GM12878 (cell line): ENCODE data around the gene MTCH2. TPM values are rescaled to one million over a fixed set of nuclear protein-coding genes. Genes with fewer than 3 reads are reported as not detected.

Source experiments
- ATAC-seq: fragments of 200-7000 bp; cut with Tn5 transposase; 3 replicates; pipeline ENCODE4 v1.9.1; 2020; ENCODE audit warnings: mild to moderate bottlenecking, moderate library complexity
- BruUV-seq: library from RNA; stranded (reverse); fragments of 400-500 nt; replicated peaks from 2 replicates; lab custom pipeline; 2021; lab: Mats Ljungman, UMichigan
- CTCF ChIA-PET: fragments of 300-600 bp; sonication (Branson Sonifier 250); formaldehyde crosslinking; extraction: SDS; loops from one replicate; lab custom pipeline; 2021; ENCODE audit warnings: inconsistent platforms; lab: Yijun Ruan, JAX
- POLR2A ChIA-PET: fragments of 350-600 bp; formaldehyde crosslinking; extraction: SDS; loops from one replicate; lab custom pipeline; 2021; ENCODE audit warnings: inconsistent platforms; lab: Charles Lee
- RAD21 ChIA-PET: fragments of 300-600 bp; sonication (Branson Sonifier 250); formaldehyde crosslinking; loops from one replicate; lab custom pipeline; 2023; ENCODE audit warnings: antibody characterized with exemption; ENCODE audit not compliant: unreplicated experiment; lab: Charles Lee
- SMC1A ChIA-PET: fragments of 300-600 bp; sonication (Branson Sonifier 250); formaldehyde crosslinking; loops from one replicate; lab custom pipeline; 2023; ENCODE audit not compliant: unreplicated experiment, uncharacterized antibody; lab: Charles Lee
- DNase-seq: peaks from one replicate; pipeline ENCODE4 v3.0.0-alpha.2; 2011; ENCODE audit warnings: low read depth, low spot score
- FAIRE-seq: peaks from 3 replicates; lab custom pipeline; 2011; peaks lifted over from hg19 to GRCh38; lab: Jason Lieb, UNC
- H2AFZ ChIP-seq: 2 replicates; pipeline ENCODE4 v1.6.0; 2011; ENCODE audit warnings: low read depth, low read length, control low read depth; ENCODE audit not compliant: control insufficient read depth
- H3K27ac ChIP-seq: 2 replicates; pipeline ENCODE4 v1.5.1; 2011; ENCODE audit warnings: control low read depth; ENCODE audit not compliant: control insufficient read depth, insufficient read depth
- H3K27me3 ChIP-seq, 2 experiments: replicated peaks in 1 of 2; 2 replicates each; pipeline versions ENCODE4 v1.6.0 to v1.6.1; 2011; ENCODE audit warnings: low read length in 1 of 2; ENCODE audit not compliant: control insufficient read depth in 2 of 2, insufficient read depth in 2 of 2
- H3K36me3 ChIP-seq, 2 experiments: 2 replicates each; pipeline ENCODE4 v1.5.1; 2011; ENCODE audit warnings: low read length in 1 of 2; ENCODE audit not compliant: control insufficient read depth in 2 of 2, insufficient read depth in 2 of 2
- H3K4me1 ChIP-seq: 2 replicates; pipeline ENCODE4 v1.6.1; 2011; ENCODE audit warnings: mild to moderate bottlenecking, low read length, moderate library complexity, mixed read lengths; ENCODE audit not compliant: control insufficient read depth, insufficient read depth
- H3K4me2 ChIP-seq: 2 replicates; pipeline ENCODE4 v1.6.0; 2011; ENCODE audit warnings: control low read depth; ENCODE audit not compliant: control insufficient read depth, insufficient read depth
- H3K4me3 ChIP-seq: fragments of 200-600 bp; sonication (generic); 2 replicates; pipeline ENCODE4 v1.5.1; 2016
- H3K79me2 ChIP-seq: 2 replicates; pipeline ENCODE4 v1.6.0; 2011; ENCODE audit warnings: low read length; ENCODE audit not compliant: control insufficient read depth, insufficient read depth
- H3K9ac ChIP-seq: 2 replicates; pipeline ENCODE4 v1.8.0; 2011; ENCODE audit warnings: low read length, control low read depth, mixed read lengths; ENCODE audit not compliant: control insufficient read depth, insufficient read depth
- H3K9me3 ChIP-seq: replicated peaks from 3 replicates; pipeline ENCODE4 v1.5.1; 2011; ENCODE audit warnings: mild to moderate bottlenecking, low read length; ENCODE audit not compliant: control insufficient read depth, insufficient read depth
- H4K20me1 ChIP-seq: 2 replicates; pipeline ENCODE4 v1.6.0; 2011; ENCODE audit not compliant: control insufficient read depth, insufficient read depth
- FOS ChIP-seq: IDR thresholded peaks from 3 replicates; pipeline ENCODE4 v1.6.1; 2011; ENCODE audit warnings: borderline replicate concordance; ENCODE audit not compliant: insufficient read length; ENCODE audit errors: extremely low read depth
- MAX ChIP-seq: IDR thresholded peaks from 2 replicates; pipeline ENCODE4 v1.6.1; 2012; ENCODE audit warnings: low read depth, low read length, improper control_type of control experiment
- NKRF ChIP-seq: fragments of 450-650 bp; conservative IDR thresholded peaks from 2 replicates; pipeline ENCODE4 v1.6.1; 2017; ENCODE audit warnings: mild to moderate bottlenecking, moderate library complexity
- NR2C2 ChIP-seq: IDR thresholded peaks from 2 replicates; pipeline ENCODE4 v1.6.1; 2011; ENCODE audit warnings: borderline replicate concordance, low read depth; ENCODE audit not compliant: control insufficient read depth, insufficient read length
- NRF1 ChIP-seq: conservative IDR thresholded peaks from 2 replicates; pipeline ENCODE4 v1.6.1; 2011; ENCODE audit warnings: mild to moderate bottlenecking, low read depth, low read length, improper control_type of control experiment
- POLR2A ChIP-seq: IDR thresholded peaks from 2 replicates; pipeline ENCODE4 v1.6.1; 2011; ENCODE audit warnings: low read depth, mild to moderate bottlenecking, low read length
- SIX5 ChIP-seq: IDR thresholded peaks from 2 replicates; pipeline ENCODE4 v1.6.1; 2011; ENCODE audit warnings: mild to moderate bottlenecking, low read depth, low read length, moderate library complexity; ENCODE audit not compliant: severe bottlenecking
- SMARCA5 ChIP-seq: fragments of 450-650 bp; IDR thresholded peaks from 2 replicates; pipeline ENCODE4 v1.6.1; 2017; ENCODE audit warnings: mild to moderate bottlenecking
- TCF3 ChIP-seq: IDR thresholded peaks from 2 replicates; pipeline ENCODE4 v1.6.1; 2012; ENCODE audit warnings: low read depth, mild to moderate bottlenecking, low read length, borderline replicate concordance; ENCODE audit not compliant: insufficient read depth
- WRNIP1 ChIP-seq: IDR thresholded peaks from 2 replicates; pipeline ENCODE4 v1.6.1; 2011; ENCODE audit warnings: low read depth, low read length, improper control_type of control experiment, borderline replicate concordance
- ZBTB4 ChIP-seq: fragments of 450-650 bp; formaldehyde crosslinking; IDR thresholded peaks from 2 replicates; pipeline ENCODE4 v1.4.0; 2022; ENCODE audit warnings: mild to moderate bottlenecking, moderate library complexity
- ZNF274 ChIP-seq: IDR thresholded peaks from one replicate; pipeline ENCODE4 v1.8.0; 2011; ENCODE audit not compliant: insufficient read length, insufficient read depth
- ZNF384 ChIP-seq: IDR thresholded peaks from 2 replicates; pipeline ENCODE4 v1.6.1; 2012; ENCODE audit warnings: low read depth, mild to moderate bottlenecking, low read length, improper control_type of control experiment, borderline replicate concordance
- WGBS: methylation state at CpG from one replicate; pipeline ENCODE4 v1.1.6; 2016; ENCODE audit warnings: low lambda C conversion rate; ENCODE audit not compliant: insufficient replicate concordance, insufficient coverage; ENCODE audit errors: missing lambda C conversion rate; 5-methylcytosine and 5-hydroxymethylcytosine counted together
- in situ Hi-C: fragments of 300-500 bp; cut with MboI; formaldehyde crosslinking; loops from 9 replicates; pipeline ENCODE4 v1.14.3; 2018; ENCODE audit warnings: mixed read lengths
- intact Hi-C: fragments of 100-400 bp; cut with micrococcal nuclease; formaldehyde crosslinking; loops from one replicate; pipeline ENCODE4 v1.14.2; 2022; ENCODE audit not compliant: unreplicated experiment
- polyA plus RNA-seq, 11 experiments: library from polyadenylated mRNA; depleted of rRNA in 4 of 11; unstranded in 6 of 11; stranded (reverse) in 5 of 11; fragments of >200 nt; fragmentation: Nextera tagmentation in 4 of 11; fragmentation: Illumina TruSeq in 1 of 11; extraction: Ambion mirVana in 4 of 11; extraction: Trizol in 1 of 11; gene quantifications; 1 replicate in 1 of 11; 2 replicates in 10 of 11; pipeline versions ENCODE4 v1.2.1 to v1.2.3, GENCODE V29; 2011 to 2016; ENCODE audit warnings: inconsistent platforms in 2 of 11, missing spikeins in 2 of 11, low read depth in 1 of 11
- total RNA-seq, 4 experiments: library from RNA; depleted of rRNA in 3 of 4; stranded (reverse); fragments of >200 nt in 3 of 4; fragmentation: Illumina TruSeq in 1 of 4; extraction: Trizol in 1 of 4; gene quantifications; 2 replicates each; pipeline versions ENCODE4 v1.2.1 to v1.2.3, GENCODE V29; 2013 to 2021

Gene MTCH2
- total and polyA plus RNA-seq, 10 of the 15 experiments (the other 5 are each of a cell fraction or from before 2014, with no cell fraction given), result 72.4 to 341 (median 144) TPM

- TF ChIP-seq NR2C2 (no peak), WRNIP1 (no peak), POLR2A (no peak), NKRF (no peak), ZBTB4 (no peak)
Observed at GRCh38 chr11:47589584-47589976, 52.8 kb downstream of the MTCH2 start (continued).

GRCh38 chr11:47589118-47589517 lies 53.2 kb downstream of the MTCH2 start:
- H3K79me2 ChIP-seq, result no peaks in the 10 kb centered on the region
- TF ChIP-seq TCF3, result no peak
- TF ChIP-seq NR2C2, result no peak
- no peak for TF ChIP-seq NRF1
- TF ChIP-seq ZNF274, result no peak
- no peak for TF ChIP-seq SMARCA5
- TF ChIP-seq MAX, result no peak
- no peak for TF ChIP-seq SIX5
- no peak for TF ChIP-seq FOS
- no peak for TF ChIP-seq ZNF384
- no peak for TF ChIP-seq ZBTB4
- TF ChIP-seq, all 136 proteins: peak for 0
- no peak for DNase-seq
- Histone ChIP-seq H3K9ac (no peak overlapping the region), H3K9me3 (no peaks in the 10 kb centered on the region), H4K20me1 (no peaks in the 10 kb centered on the region), H3K4me2 (no peak overlapping the region), H3K4me1 (peaks cover 7% of the 10 kb centered on the region), H3K27ac (no peak overlapping the region), H3K36me3 (peaks cover 2 to 5% of the 10 kb centered on the region in 2 experiments; a peak in 3 of 4 replicates), H3K4me3 (no peak overlapping the region), H2AFZ (no peak overlapping the region), H3K27me3 (peaks cover 3 to 18% of the 10 kb centered on the region in 2 experiments)
- POLR2A ChIA-PET, result no interaction called here
- intact Hi-C loops (no loop called here), in situ Hi-C loops (no loop called here)
- BruUV-seq, result no TSS peak
- SMC1A ChIA-PET, result no interaction called here
- ATAC-seq, result no peak
- CTCF ChIA-PET, result no interaction called here
- RAD21 ChIA-PET, result no interaction called here
- 85% methylated on average over 11 of the region's 11 CpGs for WGBS
- FAIRE-seq, result no peak
